Right lung (tissue), 5 donors: ENCODE results near the gene AFF4. TPM values are rescaled to one million over a fixed set of nuclear protein-coding genes. Genes with fewer than 3 reads are reported as not detected.
A peak's percentile ranks its signal among the peaks of the same experiment; 100 is the strongest.

ENCODE experiments used
- DNase-seq, 2 donors: peaks; one replicate each; pipeline ENCODE4 v3.0.0-alpha.2; 2013
- polyA plus RNA-seq, 5 donors: library from polyadenylated mRNA; unstranded; fragments of 120-200 nt; gene quantifications; one replicate each; pipeline versions ENCODE4 v1.2.1 to v1.2.3, GENCODE V29; 2013; ENCODE audit warnings: inconsistent platforms in 1 of 5, low replicate concordance in 1 of 5; ENCODE audit not compliant: insufficient read length in 5 of 5, insufficient read depth in 1 of 5

AFF4 gene
- polyA plus RNA-seq, 5 donors = 39.8 to 69.9 (median 60.7) TPM

DNA sequence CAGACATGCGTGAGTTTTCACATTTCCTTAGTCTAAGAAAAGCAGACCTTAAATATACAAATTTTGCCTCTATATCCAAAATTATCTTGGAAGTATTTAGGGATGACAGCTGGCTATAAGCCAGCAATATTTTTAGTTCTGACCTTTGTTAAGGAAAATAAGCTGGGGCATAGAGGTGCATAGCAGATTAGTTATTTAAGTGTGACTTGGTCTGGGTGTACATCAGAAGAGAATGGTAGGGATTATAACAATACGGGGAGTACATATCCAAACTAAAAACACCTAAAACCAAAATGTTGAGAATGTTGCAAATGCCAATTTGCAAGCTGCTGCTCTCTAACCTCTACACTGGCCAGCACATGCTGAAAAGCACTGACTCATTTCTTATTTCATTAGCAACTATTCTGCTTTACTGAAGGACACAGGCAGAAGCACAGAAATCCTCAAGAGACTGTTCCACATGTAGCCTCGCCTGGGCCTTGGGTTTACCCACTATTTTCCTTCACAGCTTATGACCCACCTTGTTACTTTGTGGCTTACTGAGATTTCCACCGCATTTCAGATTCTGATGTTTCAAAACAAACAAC is 67.6 kb downstream of the AFF4 start:
- no peak for DNase-seq

DNA sequence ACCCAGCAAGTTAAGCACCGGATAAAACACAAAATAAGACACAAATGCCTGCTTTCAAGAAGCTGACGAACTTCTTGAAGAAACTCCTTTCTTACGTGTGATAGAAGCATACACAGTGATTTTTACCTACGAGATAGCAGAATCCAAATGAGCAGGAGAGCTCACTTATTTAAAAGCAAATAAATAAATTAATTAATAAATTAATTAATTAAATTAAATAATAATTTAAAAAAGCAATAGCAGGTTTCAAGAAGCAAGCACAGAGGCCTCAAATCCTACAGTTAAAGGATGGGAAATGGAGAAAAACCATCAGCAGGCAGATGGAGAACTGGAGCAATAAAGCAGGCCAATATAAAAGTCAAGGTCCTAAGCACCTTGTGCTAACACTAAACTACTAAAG is 72.6 kb downstream of the AFF4 start:
- no peak for DNase-seq

GRCh38 chr5:132889501-132889900 is 73.9 kb downstream of the AFF4 start:
- no peak for DNase-seq

DNA sequence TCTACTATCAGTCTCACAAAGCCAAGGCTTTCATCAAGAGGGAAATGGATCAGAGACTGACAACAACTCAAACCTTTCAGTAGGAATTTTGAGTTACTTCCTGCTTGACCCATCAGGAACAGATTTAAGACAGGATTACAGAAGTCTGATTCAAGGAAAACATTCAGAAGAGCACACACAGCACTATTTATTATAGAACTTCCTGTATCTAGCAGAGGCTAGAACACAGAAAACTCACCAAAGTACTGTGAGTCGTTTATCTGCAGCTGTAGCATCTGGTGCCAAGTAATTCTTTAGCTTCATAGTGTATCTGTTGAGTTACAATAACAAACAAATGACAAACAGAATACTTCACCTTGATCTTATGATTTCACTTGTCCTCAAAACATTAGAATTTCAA is 76.2 kb downstream of the AFF4 start:
- no peak for DNase-seq

- DNase-seq = no peak
These were observed 77.2 kb downstream of the AFF4 start for GRCh38 chr5:132886064-132886823.

DNA sequence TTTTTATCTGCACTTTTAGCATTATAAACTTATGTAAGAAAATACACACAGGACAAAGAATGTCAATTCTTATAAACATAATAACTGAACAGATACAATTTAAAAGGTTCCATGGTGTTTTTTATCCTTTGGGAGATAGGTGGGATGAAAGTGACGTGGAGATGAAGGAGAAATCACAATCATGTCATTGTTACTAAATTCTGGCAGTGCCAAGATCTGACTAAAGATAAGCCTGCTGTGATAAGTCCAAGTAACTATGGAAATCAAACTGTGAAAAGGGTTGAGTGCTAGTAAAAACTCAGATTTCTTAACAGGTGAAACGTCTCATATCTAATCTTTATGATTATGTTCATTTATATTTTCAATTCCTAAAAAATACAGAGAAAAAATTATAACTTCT is 78.9 kb downstream of the AFF4 start:
- no peak for DNase-seq

- peak; percentile 27 to 45 for DNase-seq
These were observed 80.1 kb downstream of the AFF4 start for GRCh38 chr5:132883261-132883834.

DNA sequence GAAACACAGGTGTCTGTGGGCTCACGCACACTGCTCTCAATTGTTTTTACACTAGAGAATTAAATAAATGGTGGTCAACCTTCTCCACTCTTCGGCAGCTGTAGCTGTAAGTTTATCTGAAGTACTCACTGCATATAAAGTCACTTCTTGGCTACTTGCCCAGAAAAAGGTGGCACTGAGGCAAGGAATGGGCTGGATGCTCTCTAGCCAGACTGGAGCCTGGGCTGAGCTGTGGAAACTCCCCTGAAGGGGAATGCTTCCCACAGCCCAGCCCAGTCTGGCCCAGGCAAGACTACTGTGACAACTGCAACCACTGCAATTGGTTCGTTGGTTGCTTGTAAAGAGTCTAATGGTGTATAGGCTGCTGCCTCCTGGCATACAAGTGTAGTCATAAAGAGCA is 85.5 kb downstream of the AFF4 start:
- DNase-seq = peak in 1 of 2 donors; percentile 11

DNA sequence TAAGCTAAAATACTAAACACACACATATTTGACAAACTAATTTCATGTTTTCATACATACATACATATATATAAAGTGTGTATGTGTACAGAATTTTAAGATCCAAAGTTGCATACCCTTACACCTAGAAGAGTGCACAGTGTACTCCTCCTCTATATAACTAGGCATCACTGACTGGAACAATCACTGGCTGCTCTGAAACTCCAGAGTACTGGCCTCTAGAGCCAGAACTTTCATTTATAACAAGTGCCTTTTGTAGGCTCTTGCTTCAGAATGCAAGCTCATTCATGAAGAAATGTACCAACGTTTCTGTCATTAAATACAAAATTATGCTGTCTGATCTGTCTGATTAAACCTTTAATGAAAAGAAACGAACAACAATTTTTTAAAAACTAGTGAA is 86.0 kb downstream of the AFF4 start:
- no peak for DNase-seq

- DNase-seq = no peak
These were observed 87.2 kb downstream of the AFF4 start for GRCh38 chr5:132876020-132876759.

DNA sequence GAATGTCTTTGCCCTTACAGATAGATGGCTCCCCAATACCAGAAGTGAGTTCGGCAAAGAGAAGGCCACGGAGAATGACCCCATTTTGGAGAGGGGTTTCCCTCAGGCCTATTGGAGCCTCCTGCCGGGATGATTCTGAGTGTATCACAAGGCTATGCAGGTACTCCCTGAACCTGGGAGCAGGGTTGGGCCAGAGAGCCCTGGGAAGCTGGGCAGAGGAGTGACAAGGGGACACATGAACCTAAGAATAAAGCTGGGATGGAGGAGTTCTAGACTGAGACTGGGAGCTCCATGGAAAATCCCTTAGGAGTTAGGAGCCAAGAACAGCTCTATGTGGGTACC is 89.5 kb downstream of the AFF4 start:
- DNase-seq = no peak

GRCh38 chr5:132873119-132873929 is 90.1 kb downstream of the AFF4 start, which contains the start of gene LEAP2:
TSS of gene LEAP2 (plus strand) at chr5:132873668. CDS start at chr5:132873695, 27 bp downstream.
- DNase-seq = no peak

GRCh38 chr5:132872788-132873118 is 90.7 kb downstream of the AFF4 start:
- no peak for DNase-seq

DNA sequence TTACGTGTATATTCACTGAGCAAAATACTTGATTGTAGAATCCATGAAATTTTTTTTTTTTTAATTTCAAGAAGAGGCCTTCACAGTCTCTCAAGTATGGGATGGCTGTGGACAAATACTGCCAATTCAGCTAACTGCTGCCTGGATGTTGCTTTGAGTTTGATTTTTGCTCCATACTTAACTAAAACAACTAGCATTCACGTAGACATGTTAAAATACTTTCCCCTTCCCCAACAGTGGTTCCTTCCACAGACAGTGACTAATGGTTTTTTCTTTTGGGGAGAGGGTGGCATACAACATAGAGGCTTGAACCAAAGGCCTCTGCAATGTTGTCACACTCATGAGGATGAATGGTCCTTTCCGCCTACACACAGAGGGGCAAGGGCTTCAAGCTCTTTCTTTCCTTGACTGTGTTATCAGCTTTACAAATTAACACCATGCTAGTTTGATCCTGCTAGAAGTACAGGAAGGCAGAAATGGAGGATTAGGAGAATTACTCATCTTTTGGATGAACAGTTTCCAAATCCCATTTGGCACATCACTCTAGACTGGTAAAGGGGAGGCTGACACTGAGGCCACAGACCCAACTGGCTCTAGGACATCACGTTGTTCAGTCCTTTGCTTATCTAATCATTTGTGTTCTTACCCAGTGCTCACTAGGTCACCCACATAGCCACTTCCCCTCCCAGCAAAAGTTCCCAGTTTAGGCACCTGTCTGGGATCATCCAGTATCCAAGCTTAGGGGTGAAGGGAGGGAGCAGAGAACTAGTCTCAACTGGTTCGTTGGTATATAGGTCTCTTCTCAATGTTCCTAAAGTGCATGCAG is 91.8 kb downstream of the AFF4 start:
- no peak for DNase-seq

DNA sequence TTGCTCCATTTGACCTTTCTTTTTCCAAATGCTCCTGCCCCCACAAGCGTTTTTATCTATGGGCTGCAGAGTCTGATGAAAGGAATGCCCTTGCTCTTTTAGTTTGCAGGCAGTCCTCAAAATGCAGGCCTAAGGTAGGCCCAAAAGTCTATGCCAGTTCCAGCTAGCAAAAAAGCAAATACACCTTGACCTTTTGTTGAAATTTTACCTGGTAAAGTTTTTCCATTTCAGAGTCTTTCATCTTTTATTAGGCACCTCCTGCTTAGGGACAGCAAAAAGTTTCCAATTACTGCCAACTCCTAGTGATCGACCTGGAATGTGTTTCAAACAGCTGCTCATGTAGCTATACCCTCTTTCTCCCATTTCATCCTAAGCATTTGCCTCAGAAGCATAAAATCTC is 92.6 kb downstream of the AFF4 start:
- no peak for DNase-seq

GRCh38 chr5:132868754-132869153 is 94.7 kb downstream of the AFF4 start:
- no peak for DNase-seq

- no peak for DNase-seq
These were observed 96.4 kb downstream of the AFF4 start for GRCh38 chr5:132867046-132867451.

DNA sequence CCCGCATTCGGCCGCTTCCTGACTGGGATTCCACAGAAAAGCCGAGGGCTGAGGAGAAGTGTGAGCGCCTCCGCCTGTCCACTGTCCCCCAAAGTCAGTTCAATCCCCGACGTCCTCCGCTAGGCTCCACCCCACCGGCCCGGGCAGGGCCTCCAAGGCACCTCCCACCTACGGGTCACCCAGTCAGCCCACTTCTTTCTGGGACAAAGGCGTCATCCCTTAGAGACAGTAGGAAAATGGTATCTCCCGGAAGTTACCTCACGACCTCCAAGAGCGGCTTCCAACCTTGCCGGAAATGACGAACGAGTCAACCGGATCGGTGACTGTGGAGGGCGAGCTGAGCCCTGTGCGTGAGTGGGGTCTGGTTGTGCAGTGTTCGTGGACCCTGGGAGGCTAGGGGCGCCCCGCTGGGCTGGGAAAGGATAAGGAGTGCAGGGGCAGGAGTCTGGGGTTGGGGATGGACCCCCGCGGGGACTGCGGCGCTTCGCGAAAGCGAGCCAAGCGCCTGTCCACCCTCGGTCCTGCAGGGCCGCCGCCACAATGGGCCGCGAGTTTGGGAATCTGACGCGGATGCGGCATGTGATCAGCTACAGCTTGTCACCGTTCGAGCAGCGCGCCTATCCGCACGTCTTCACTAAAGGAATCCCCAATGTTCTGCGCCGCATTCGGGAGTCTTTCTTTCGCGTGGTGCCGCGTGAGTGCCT is 96.9 kb downstream of the AFF4 start, which contains the start of the genes GDF9 and UQCRQ:
Gene GDF9 (minus strand): TSS at position 128 of the 704 bp plus-strand sequence. CDS start 1,936 bp downstream, outside the sequence.
Gene UQCRQ (plus strand): TSS at position 301 of the 704 bp plus-strand sequence. CDS start 240 bp downstream, at position 541.
- peak; percentile 97 to 99 for DNase-seq

GRCh38 chr5:132865668-132866341 is 97.6 kb downstream of the AFF4 start:
- no peak for DNase-seq
